Measurements from ENCODE around the gene STMP1.

DNA sequence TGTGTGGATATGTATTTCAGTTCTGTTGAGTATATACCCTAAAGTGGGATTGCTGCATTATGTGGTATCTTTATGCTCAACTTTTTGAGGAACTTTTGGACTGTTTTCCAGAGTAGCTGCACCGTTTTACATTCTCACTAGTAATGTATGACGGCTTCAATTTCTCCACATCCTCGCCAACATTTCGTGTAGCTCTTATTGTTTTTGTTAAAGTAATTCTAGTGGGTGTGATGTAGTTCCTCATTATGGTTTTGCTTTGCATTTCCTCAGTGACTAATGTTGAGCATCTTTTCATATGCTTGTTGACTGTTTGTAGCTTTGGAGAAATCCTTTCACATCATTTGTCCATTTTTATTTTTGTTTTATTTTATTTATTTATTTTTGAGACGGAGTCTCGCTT is 4.5 kb downstream of the STMP1 start:
- TF ChIP-seq POLR2AphosphoS5 (IDR thresholded peaks at IDR 0.05; ENCODE audit: borderline replicate concordance, low read depth, low read length) (no peak), EZH2 (IDR thresholded peaks at IDR 0.05) (no peak), FOXP2 (optimal IDR thresholded peaks at IDR 0.05; ENCODE audit: control extremely low read depth, extremely low read length, insufficient read depth) (no peak)
